Glomerular endothelial cell (primary cell): ENCODE measurements around the gene FOXS1. TPM values are rescaled to one million over a fixed set of nuclear protein-coding genes. Genes with fewer than 3 reads are reported as not detected.

Experiments used
- DNase-seq: peaks from one replicate; pipeline ENCODE4 v3.0.0-alpha.2; 2011; ENCODE audit warnings: low read depth, low spot score; ENCODE audit errors: extremely low read depth
- total RNA-seq: library from RNA; depleted of rRNA; stranded (reverse); fragments of >200 nt; gene quantifications from 2 replicates; pipeline ENCODE4 v1.2.3, GENCODE V29; 2015

FOXS1 gene
- total RNA-seq, 1 donor from 2014 or later = 1.6 TPM

DNA sequence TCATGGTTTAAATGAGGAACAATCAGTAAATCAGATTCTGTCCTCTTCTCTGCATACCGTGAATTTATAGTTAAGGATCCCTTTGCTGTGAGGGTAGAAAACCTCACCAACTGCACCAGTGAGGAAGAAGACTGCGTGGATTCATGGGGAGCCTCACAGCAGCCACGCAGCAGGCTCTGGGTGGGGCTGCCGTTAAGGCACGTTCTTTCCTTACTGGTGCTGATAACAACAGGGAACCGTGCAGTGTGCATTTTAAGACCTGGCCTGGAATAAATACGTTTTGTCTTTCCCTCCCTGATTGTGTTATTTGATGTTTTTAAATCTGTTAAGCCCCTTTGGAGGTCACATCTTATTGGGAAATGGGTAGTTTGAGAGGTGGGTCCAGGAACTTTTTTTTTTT lies 43.9 kb downstream of the FOXS1 start:
- DNase-seq = no peak

DNA sequence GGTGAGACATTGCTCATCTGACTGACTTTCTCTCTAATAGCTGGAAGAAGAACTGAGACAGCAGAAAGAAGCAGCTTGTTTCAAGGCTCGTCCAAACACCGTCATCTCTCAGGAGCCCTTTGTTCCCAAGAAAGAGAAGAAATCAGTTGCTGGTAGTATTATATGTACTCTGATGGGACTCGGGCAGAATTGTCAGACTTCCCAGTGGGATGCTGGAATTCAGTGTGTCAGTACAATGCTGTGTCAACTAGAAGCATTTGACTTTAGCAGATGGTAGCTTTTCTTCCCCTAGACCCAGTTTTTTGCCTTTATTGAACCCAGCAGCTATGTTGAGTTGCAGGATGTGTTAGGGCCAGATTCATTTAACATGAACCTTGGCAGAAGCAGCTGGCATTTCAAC lies 48.0 kb downstream of the FOXS1 start:
- DNase-seq = no peak

Other genes starting within 250 kb of the FOXS1 start
- gene ID1, start 240.3 kb downstream of the FOXS1 start, total RNA-seq = 74.3 and 145 TPM in 2 replicates
- not detected in 2 replicates for gene COX4I2, start 207.7 kb downstream of the FOXS1 start, total RNA-seq
- gene BCL2L1, start 122.7 kb downstream of the FOXS1 start, total RNA-seq = 143 and 241 TPM in 2 replicates
- gene TPX2, start 106.3 kb downstream of the FOXS1 start, total RNA-seq = 16.1 and 31.0 TPM in 2 replicates
- 2.9 and 4.1 TPM in 2 replicates for gene MYLK2, start 26.2 kb downstream of the FOXS1 start, total RNA-seq
- gene DUSP15, start 24.9 kb upstream of the FOXS1 start, total RNA-seq = 0.48 and 0.64 TPM in 2 replicates
- gene TTLL9, start 25.0 kb upstream of the FOXS1 start, total RNA-seq = 0.23 and 0.29 TPM in 2 replicates
- gene PDRG1, start 106.4 kb upstream of the FOXS1 start, total RNA-seq = 13.9 and 15.8 TPM in 2 replicates
- gene XKR7, start 122.5 kb upstream of the FOXS1 start, total RNA-seq = 0.05 TPM in 1 of 2 replicates, not detected in the other
- 12.3 and 29.1 TPM in 2 replicates for gene CCM2L, start 164.8 kb upstream of the FOXS1 start, total RNA-seq
- gene HCK, start 206.6 kb upstream of the FOXS1 start, total RNA-seq = not detected in 2 replicates